ENCODE measurements around the gene KCNQ1. TPM values are rescaled to one million over a fixed set of nuclear protein-coding genes. Genes with fewer than 3 reads are reported as not detected.

KCNQ1 gene
- polyA plus RNA-seq, 1 of the 3 experiments (the other 2 are of a cell fraction) = 0.05 TPM

- no peak overlapping the region for H2AFZ ChIP-seq (ENCODE audit: low read depth)
- no peaks in the 10 kb centered on the region for H3K9me3 ChIP-seq
- WGBS (ENCODE audit: low lambda C conversion rate) = 66% methylated on average over 19 of the region's 20 CpGs
- H3K9ac ChIP-seq = no peak overlapping the region
- H3K79me2 ChIP-seq (ENCODE audit: insufficient read depth) = no peaks in the 10 kb centered on the region
- no peak for DNase-seq
- H3K4me2 ChIP-seq = no peak overlapping the region
- H3F3A ChIP-seq (replicated peaks; ENCODE audit: insufficient read depth) = no peaks in the 10 kb centered on the region
- ChIA-PET CTCF (interaction anchor here (1.3 to 3.3 kb wide), 2 partner anchors 80 to 271 kb away, joined by 3 to 16 read pairs; no protein-coding TSS in a partner anchor), POLR2A (no interaction called here)
- no peak overlapping the region for H3K27ac ChIP-seq (ENCODE audit: low read depth in 2 of 2, low read length in 1 of 2)
- no peak overlapping the region for H3K4me3 ChIP-seq (ENCODE audit: low read depth in 2 of 2, low read length in 1 of 2)
- H3K4me1 ChIP-seq (ENCODE audit: control insufficient read depth in 1 of 2, insufficient read depth in 2 of 2, low read depth in 1 of 2, low read length in 1 of 2) = peaks cover 0 to 5% of the 10 kb centered on the region in 2 experiments; a peak in 1 of 4 replicates
- no peaks in the 10 kb centered on the region for H3K27me3 ChIP-seq (ENCODE audit: insufficient read depth)
- TF ChIP-seq USF1 (IDR thresholded peaks at IDR 0.05; ENCODE audit: borderline replicate concordance, low read depth) = no peak
- no peak for TF ChIP-seq IRF3 (IDR thresholded peaks at IDR 0.05; ENCODE audit: low read depth, low read length)
- no peak for TF ChIP-seq CTCF (IDR thresholded peaks at IDR 0.05)
- no peak for TF ChIP-seq FOXJ3 (CRISPR knock-in tag; IDR thresholded peaks at IDR 0.05)
- TF ChIP-seq RCOR1 (IDR thresholded peaks at IDR 0.05; ENCODE audit: low read length) = no peak
- H3K36me3 ChIP-seq (replicated peaks in 1 of 2; ENCODE audit: control insufficient read depth in 1 of 2, insufficient read depth in 2 of 2, low read length in 1 of 2) = no peaks in the 10 kb centered on the region
- no peaks in the 10 kb centered on the region for H4K20me1 ChIP-seq (ENCODE audit: insufficient read depth)
- H3K9me2 ChIP-seq = no peaks in the 10 kb centered on the region
Observed at GRCh38 chr11:2803186-2804091, 358.6 kb downstream of the KCNQ1 start.

GRCh38 chr11:2804189-2804588 lies 359.4 kb downstream of the KCNQ1 start:
- Histone ChIP-seq H3K4me1 (ENCODE audit: control insufficient read depth in 1 of 2, insufficient read depth in 2 of 2, low read depth in 1 of 2, low read length in 1 of 2) (peaks cover 0 to 5% of the 10 kb centered on the region in 2 experiments; a peak in 1 of 4 replicates), H2AFZ (ENCODE audit: low read depth) (no peak overlapping the region), H3K79me2 (ENCODE audit: insufficient read depth) (no peaks in the 10 kb centered on the region), H3K4me2 (no peak overlapping the region), H3F3A (replicated peaks; ENCODE audit: insufficient read depth) (no peaks in the 10 kb centered on the region), H3K27me3 (ENCODE audit: insufficient read depth) (no peaks in the 10 kb centered on the region), H3K27ac (ENCODE audit: low read depth in 2 of 2, low read length in 1 of 2) (no peak overlapping the region), H3K9ac (no peak overlapping the region), H3K9me3 (no peaks in the 10 kb centered on the region), H3K9me2 (no peaks in the 10 kb centered on the region), H3K36me3 (replicated peaks in 1 of 2; ENCODE audit: control insufficient read depth in 1 of 2, insufficient read depth in 2 of 2, low read length in 1 of 2) (no peaks in the 10 kb centered on the region), H4K20me1 (ENCODE audit: insufficient read depth) (no peaks in the 10 kb centered on the region), H3K4me3 (ENCODE audit: low read depth in 2 of 2, low read length in 1 of 2) (no peak overlapping the region)
- TF ChIP-seq MXI1 (IDR thresholded peaks at IDR 0.05; ENCODE audit: low read depth, low read length) = no peak
- TF ChIP-seq PBX3 (IDR thresholded peaks at IDR 0.05) = no peak
- no peak for TF ChIP-seq IRF3 (IDR thresholded peaks at IDR 0.05; ENCODE audit: low read depth, low read length)
- no peak for TF ChIP-seq RAD21 (IDR thresholded peaks at IDR 0.05; ENCODE audit: low read length)
- TF ChIP-seq JUND (IDR thresholded peaks at IDR 0.05) = no peak
- TF ChIP-seq REST (IDR thresholded peaks at IDR 0.05; ENCODE audit: low read depth, low read length) = no peak
- DNase-seq = no peak
- WGBS (ENCODE audit: low lambda C conversion rate) = 62% methylated on average over 10 of the region's 10 CpGs
- ChIA-PET CTCF (interaction anchor here (1.0 to 1.3 kb wide), 3 partner anchors 79 to 384 kb away, joined by 3 to 5 read pairs (median 3); no protein-coding TSS in a partner anchor), POLR2A (no interaction called here)

Measured in SK-N-SH (cell line).